GM06990 (cell line): Measurements from ENCODE around the gene S100A11.

Experiments used
- DNase-seq: peaks from one replicate; pipeline ENCODE4 v3.0.0-alpha.2; 2011; ENCODE audit not compliant: insufficient read length; ENCODE audit errors: extremely low read depth
- H3K27me3 ChIP-seq: replicated peaks from 2 replicates; pipeline ENCODE4 v1.6.0; 2011; ENCODE audit warnings: low read length; ENCODE audit not compliant: control insufficient read depth, insufficient read depth
- H3K36me3 ChIP-seq: 2 replicates; pipeline ENCODE4 v1.5.1; 2011; ENCODE audit warnings: low read length; ENCODE audit not compliant: control insufficient read depth, insufficient read depth
- H3K4me3 ChIP-seq: replicated peaks from 2 replicates; pipeline ENCODE4 v1.5.1; 2011; ENCODE audit warnings: low read depth, mild to moderate bottlenecking, control low read depth, low read length
- TF ChIP-seq, protein P1 (sequence below): IDR thresholded peaks from 2 replicates; pipeline ENCODE4 v1.5.1; 2011; ENCODE audit warnings: low read length, control low read depth, mild to moderate bottlenecking, inconsistent platforms; ENCODE audit not compliant: insufficient read depth, poor library complexity, severe bottlenecking

S100A11 gene

GRCh38 chr1:151993734-151994496 lies 42.9 kb downstream of the S100A11 start, which contains the start of gene S100A10:
S100A10 (minus strand) TSS chr1:151993859; CDS start chr1:151986230, 7,629 bp downstream.
- DNase-seq: peak; percentile 38
- TF ChIP-seq, protein P1, sequence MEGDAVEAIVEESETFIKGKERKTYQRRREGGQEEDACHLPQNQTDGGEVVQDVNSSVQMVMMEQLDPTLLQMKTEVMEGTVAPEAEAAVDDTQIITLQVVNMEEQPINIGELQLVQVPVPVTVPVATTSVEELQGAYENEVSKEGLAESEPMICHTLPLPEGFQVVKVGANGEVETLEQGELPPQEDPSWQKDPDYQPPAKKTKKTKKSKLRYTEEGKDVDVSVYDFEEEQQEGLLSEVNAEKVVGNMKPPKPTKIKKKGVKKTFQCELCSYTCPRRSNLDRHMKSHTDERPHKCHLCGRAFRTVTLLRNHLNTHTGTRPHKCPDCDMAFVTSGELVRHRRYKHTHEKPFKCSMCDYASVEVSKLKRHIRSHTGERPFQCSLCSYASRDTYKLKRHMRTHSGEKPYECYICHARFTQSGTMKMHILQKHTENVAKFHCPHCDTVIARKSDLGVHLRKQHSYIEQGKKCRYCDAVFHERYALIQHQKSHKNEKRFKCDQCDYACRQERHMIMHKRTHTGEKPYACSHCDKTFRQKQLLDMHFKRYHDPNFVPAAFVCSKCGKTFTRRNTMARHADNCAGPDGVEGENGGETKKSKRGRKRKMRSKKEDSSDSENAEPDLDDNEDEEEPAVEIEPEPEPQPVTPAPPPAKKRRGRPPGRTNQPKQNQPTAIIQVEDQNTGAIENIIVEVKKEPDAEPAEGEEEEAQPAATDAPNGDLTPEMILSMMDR: no peak
- H3K27me3 ChIP-seq: peaks cover 7% of the 10 kb centered on the region
- peak within 1 kb of the TSS; percentile 28 for H3K4me3 ChIP-seq
- H3K36me3 ChIP-seq: no peaks in the 10 kb centered on the region

DNA sequence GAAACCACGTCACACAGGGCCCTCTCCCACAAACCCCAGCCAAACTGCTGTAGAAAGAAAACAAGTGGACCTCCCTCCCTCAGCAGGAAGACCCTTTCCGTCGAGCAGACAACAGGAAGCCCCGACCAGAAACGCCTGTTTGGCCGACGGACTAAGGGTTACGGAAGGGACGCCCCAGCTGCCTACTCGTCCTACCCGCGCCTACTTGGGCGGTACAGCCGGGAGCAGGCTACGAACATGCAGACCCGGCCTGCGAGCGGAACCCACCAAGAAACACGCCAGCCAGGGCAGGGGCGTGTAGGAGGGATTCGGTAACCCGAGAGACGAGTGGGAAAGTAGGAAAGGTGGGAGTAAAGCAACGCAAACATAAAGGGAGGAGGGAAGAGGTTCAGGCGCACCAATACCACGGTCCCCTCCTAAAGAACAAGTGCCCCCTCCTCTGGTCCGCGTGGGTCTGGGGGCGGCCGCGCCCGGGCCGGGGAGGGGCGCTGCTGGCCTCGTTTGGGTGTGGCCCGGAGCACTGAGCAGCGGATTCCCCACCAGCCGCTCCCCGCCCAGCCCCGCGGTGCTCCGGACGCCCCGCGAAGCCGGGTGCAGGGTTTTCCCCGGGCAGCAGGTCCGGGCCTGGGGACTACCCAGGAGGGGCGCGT lies 43.6 kb downstream of the S100A11 start:
- Histone ChIP-seq H3K4me3 (peak overlapping the region; percentile 28), H3K36me3 (no peaks in the 10 kb centered on the region), H3K27me3 (peaks cover 7% of the 10 kb centered on the region)
- TF ChIP-seq, protein P1: no peak
- DNase-seq: peak; percentile 18

DNA sequence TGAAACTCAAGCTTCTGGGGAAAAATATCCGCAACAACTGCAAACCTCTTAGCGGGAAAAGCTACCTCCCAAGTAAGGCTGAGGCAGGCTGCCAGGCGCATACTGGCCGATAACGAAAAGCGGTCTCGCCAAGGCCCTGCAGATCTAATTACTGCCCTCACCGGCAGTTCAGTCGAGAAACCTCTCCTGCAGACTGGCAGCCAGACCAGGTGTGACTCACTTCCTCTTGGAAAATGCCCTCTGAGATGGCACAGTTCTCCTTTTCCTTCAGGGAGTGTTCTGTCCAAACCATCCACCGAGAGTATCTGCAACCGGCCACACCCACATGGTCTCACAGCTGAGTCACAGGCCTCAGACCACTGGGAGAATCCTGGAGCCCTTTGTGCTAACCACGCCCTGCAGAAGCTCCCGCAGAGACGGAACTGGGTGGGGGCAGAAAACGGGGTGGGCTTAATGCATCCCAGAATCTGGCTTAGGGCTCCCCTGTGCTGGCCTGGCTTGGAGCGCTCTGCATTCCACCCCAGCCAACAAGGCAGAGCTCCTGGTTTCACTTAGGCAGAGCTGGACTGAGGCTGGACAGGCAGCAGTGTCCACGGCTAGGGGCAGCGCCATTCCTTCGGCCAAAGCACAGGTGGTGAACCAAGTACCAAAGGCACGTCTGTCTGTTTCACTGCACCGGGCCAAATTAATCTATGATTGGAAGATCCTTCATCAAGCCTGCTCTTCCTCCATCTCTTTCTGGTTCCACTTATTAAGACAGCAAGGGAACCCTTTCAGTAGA lies 44.3 kb downstream of the S100A11 start:
- Histone ChIP-seq H3K4me3 (no peak overlapping the region), H3K36me3 (no peaks in the 10 kb centered on the region), H3K27me3 (peaks cover 7% of the 10 kb centered on the region)
- no peak for DNase-seq
- TF ChIP-seq, protein P1: no peak

GRCh38 chr1:151991663-151992302 lies 45.0 kb downstream of the S100A11 start:
- Histone ChIP-seq H3K4me3 (no peak overlapping the region), H3K36me3 (no peaks in the 10 kb centered on the region), H3K27me3 (peaks cover 7% of the 10 kb centered on the region)
- no peak for DNase-seq
- TF ChIP-seq, protein P1: no peak

- H3K4me3 ChIP-seq: no peak overlapping the region
- H3K36me3 ChIP-seq: no peaks in the 10 kb centered on the region
- peaks cover 7% of the 10 kb centered on the region for H3K27me3 ChIP-seq
- TF ChIP-seq, protein P1: no peak
- DNase-seq: no peak
Observed at GRCh38 chr1:151990856-151991198, 46.0 kb downstream of the S100A11 start.
